ENCODE results near the gene TMEM156.

The TMEM156 gene

DNA sequence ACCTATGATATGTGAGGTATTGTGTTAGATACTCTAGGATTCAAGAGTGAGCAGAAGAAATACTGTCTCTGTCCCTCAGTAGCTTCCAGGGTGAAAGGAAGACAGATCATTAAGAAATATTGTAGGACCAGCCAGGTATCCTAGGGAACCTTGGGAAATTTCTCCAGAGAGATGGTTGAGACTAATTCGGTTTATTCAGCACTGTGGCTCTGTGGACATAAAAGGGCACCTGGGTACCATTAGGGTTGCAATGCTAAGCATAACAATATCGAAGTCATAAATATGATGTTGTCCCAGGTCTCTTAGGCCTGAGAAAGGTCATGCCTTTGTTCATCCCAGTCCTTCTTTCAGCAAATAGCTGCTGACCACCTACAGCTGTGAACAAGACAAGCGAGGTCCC, 103.6 kb downstream of the TMEM156 start:
- in situ Hi-C loops (cut with MboI; ENCODE audit: low sequenced_read_pairs): no loop called here

- in situ Hi-C loops (cut with MboI; ENCODE audit: low sequenced_read_pairs): no loop called here
Observed at GRCh38 chr4:38926896-38927295, 105.3 kb downstream of the TMEM156 start.

GRCh38 chr4:38925492-38926413, 106.5 kb downstream of the TMEM156 start:
- in situ Hi-C loops (cut with MboI; ENCODE audit: low sequenced_read_pairs): no loop called here

DNA sequence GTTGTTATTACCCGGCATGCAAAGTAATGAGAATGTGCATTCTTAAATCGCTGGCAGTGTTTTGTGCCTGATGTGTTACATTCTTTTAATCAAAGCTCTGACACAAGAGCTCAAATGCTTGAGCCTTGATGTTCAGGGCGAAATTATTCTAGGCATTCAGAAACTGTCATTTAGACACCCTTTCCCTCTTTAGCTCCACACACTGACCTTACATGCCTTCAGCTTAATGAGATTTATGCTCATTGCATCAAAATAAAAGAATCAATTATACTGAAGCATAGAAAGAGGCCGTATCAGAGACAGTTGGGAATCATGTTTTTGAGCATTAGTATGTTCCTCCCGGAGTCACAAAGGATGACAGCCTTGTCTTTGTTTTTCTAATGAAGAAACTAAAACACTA, 107.9 kb downstream of the TMEM156 start:
- in situ Hi-C loops (cut with MboI; ENCODE audit: low sequenced_read_pairs): no loop called here

DNA sequence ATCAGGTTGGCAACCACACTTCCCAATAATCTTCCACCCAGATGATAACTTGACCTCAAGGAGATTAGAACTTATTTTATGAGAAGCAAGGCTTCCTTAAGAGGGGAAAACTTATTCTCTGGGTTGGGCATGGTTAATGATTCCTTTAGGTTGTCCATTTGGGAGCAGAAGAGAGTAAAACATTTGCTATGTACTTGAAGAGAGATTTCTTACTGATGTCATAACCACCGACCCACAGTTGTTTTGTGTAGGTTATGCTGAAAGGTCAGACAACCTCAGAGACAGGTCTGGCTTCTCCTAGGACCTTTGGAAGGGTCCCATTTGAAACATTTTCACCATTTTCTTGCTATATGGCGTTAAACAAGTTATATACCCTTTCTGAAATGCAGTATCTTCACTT, 108.5 kb downstream of the TMEM156 start:
- in situ Hi-C loops (cut with MboI; ENCODE audit: low sequenced_read_pairs): no loop called here

DNA sequence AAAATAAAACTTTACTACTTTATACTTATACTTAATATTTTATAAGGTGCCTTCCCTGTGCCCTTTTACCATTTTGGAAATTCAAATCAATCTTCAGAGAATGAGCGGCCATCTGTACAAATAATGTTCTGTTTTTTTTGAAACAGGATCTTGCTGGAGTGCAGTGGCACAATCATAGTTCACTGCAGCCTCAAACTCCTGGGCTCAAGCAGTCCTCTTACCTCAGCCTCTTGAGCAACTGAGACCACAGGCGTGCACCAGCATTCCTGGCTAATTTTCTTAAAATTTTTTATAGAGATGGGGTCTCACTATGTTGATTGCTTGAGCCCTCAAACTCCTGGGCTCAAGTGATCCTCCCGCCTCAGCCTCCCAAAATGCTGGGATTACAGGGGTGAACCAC, 111.1 kb downstream of the TMEM156 start:
- in situ Hi-C loops (cut with MboI; ENCODE audit: low sequenced_read_pairs): no loop called here

- in situ Hi-C loops (cut with MboI; ENCODE audit: low sequenced_read_pairs): no loop called here
Observed at GRCh38 chr4:38920677-38921076, 111.5 kb downstream of the TMEM156 start.

- in situ Hi-C loops (cut with MboI; ENCODE audit: low sequenced_read_pairs): no loop called here
Observed at GRCh38 chr4:38920186-38920585, 112.0 kb downstream of the TMEM156 start.

GRCh38 chr4:38919494-38919893, 112.7 kb downstream of the TMEM156 start:
- in situ Hi-C loops (cut with MboI; ENCODE audit: low sequenced_read_pairs): no loop called here

GRCh38 chr4:38917481-38918025, 114.7 kb downstream of the TMEM156 start:
- in situ Hi-C loops (cut with MboI; ENCODE audit: low sequenced_read_pairs): no loop called here
